GM18870 (cell line): ENCODE measurements around the gene RAB31.
"Not testable (repeated sequence)": the region's sequence is repeated elsewhere in the genome, so short reads cannot be mapped to it uniquely, and the experiment has no call there.

Experiments
- ATAC-seq: cut with Tn5 transposase; IDR thresholded peaks from one replicate; pipeline ENCODE4 v1.9.1; 2021; ENCODE audit warnings: moderate library complexity; ENCODE audit not compliant: unreplicated experiment

The RAB31 gene

GRCh38 chr18:9756271-9756932 is 48.3 kb downstream of the RAB31 start:
- ATAC-seq: no peak

GRCh38 chr18:9756933-9757470 is 48.9 kb downstream of the RAB31 start:
- no peak for ATAC-seq

GRCh38 chr18:9757827-9758621 is 49.9 kb downstream of the RAB31 start:
- ATAC-seq: no peak

- ATAC-seq: no peak
Measured at GRCh38 chr18:9758624-9759075, 50.5 kb downstream of the RAB31 start.

- no peak for ATAC-seq
Measured at GRCh38 chr18:9760641-9761040, 52.5 kb downstream of the RAB31 start.

GRCh38 chr18:9762526-9762925 is 54.4 kb downstream of the RAB31 start:
- no peak for ATAC-seq

- ATAC-seq: no peak
Measured at GRCh38 chr18:9763157-9763556, 55.1 kb downstream of the RAB31 start.

GRCh38 chr18:9764011-9764481 is 55.9 kb downstream of the RAB31 start:
- ATAC-seq: no peak

- no peak for ATAC-seq
Measured at GRCh38 chr18:9765501-9765900, 57.4 kb downstream of the RAB31 start.

GRCh38 chr18:9766076-9766481 is 58.0 kb downstream of the RAB31 start:
- ATAC-seq: no peak

GRCh38 chr18:9766740-9767139 is 58.6 kb downstream of the RAB31 start:
- ATAC-seq: no peak

- not testable (repeated sequence) for ATAC-seq
Measured at GRCh38 chr18:9768071-9768691, 60.1 kb downstream of the RAB31 start.

- ATAC-seq: not testable (repeated sequence)
Measured at GRCh38 chr18:9770111-9770510, 62.0 kb downstream of the RAB31 start.

- no peak for ATAC-seq
Measured at GRCh38 chr18:9771261-9771976, 63.3 kb downstream of the RAB31 start.

GRCh38 chr18:9771977-9772660 is 64.0 kb downstream of the RAB31 start:
- ATAC-seq: no peak

GRCh38 chr18:9772847-9773677 is 65.0 kb downstream of the RAB31 start:
- ATAC-seq: no peak

GRCh38 chr18:9774150-9774549 is 66.0 kb downstream of the RAB31 start:
- ATAC-seq: no peak

GRCh38 chr18:9775178-9775577 is 67.1 kb downstream of the RAB31 start:
- ATAC-seq: no peak

GRCh38 chr18:9779630-9780029 is 71.5 kb downstream of the RAB31 start:
- no peak for ATAC-seq
